Measurements from ENCODE around the gene FAM120B.

Gene FAM120B

DNA sequence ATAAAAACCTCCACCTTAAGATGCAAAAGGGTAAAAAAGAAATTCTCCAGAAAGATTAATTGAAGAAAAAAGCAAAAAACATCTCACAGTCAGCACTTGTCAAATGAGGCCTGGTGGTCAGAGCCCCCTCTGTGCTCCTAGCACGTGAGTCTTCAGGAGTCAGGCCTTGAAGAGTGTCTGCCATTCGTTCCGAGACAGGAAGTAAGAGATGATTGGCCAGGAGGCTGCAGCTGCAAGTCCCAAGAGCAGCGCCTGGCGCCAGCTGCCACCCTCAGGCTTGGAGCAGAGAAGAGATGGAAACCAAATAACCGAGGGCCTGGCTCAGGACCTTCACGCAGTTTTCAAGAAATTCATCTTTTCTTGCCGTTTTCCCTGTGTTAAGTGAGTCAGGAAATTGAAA, 65.0 kb downstream of the FAM120B start:
- TF ChIP-seq, protein P1, sequence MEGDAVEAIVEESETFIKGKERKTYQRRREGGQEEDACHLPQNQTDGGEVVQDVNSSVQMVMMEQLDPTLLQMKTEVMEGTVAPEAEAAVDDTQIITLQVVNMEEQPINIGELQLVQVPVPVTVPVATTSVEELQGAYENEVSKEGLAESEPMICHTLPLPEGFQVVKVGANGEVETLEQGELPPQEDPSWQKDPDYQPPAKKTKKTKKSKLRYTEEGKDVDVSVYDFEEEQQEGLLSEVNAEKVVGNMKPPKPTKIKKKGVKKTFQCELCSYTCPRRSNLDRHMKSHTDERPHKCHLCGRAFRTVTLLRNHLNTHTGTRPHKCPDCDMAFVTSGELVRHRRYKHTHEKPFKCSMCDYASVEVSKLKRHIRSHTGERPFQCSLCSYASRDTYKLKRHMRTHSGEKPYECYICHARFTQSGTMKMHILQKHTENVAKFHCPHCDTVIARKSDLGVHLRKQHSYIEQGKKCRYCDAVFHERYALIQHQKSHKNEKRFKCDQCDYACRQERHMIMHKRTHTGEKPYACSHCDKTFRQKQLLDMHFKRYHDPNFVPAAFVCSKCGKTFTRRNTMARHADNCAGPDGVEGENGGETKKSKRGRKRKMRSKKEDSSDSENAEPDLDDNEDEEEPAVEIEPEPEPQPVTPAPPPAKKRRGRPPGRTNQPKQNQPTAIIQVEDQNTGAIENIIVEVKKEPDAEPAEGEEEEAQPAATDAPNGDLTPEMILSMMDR (IDR thresholded peaks at IDR 0.05; ENCODE audit: control insufficient read depth, insufficient read depth, low read depth, low read length, missing control alignments), result no peak
- no peak overlapping the region for H3K4me3 ChIP-seq (ENCODE audit: control insufficient read depth, low read depth, low read length)
- no peak for DNase-seq (ENCODE audit: low read depth)

DNA sequence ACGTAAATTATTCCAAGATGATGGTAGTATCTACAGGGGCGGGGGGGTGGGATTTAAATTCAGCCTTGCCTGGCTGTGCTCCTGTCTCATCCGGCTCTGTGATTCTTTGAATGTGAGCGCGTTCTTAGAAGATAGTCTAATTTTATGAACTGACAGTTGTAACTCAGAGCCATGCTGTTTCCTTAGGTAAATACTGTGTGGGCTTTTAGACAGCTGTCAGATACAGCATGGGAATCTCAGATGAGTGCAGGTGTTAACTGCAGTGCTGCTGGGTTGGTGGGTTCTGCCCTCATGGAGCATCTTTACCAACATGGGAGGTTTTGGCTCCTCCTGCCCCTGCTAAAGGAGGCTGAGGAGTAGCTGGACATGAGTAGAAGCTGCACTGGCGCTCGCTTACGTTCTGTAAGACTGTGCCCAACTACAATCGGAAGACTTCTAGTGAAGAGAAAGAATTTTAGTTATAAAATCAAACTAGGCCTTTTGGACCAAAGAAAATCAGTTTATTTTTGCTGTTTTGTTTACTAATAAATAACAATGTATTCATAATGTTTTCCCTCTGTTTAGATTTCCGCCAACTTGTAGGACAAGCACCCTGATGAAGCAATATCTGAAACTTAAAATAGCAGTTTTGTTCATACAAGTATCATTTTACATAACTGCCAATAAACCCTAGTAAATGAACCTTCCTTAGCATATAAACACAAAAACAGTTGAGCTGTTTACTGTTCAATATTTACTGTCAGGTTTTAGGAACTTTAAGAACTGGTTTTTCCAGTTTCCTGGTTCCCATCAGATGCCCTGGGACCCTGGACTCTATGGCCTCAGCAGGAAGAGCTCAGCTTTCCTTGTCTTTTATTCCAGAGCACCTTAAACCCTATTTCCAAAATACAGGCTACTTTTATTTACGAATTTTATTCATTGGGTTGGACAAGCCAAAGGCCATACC, 66.1 kb downstream of the FAM120B start:
- TF ChIP-seq, protein P1 (IDR thresholded peaks at IDR 0.05; ENCODE audit: control insufficient read depth, insufficient read depth, low read depth, low read length, missing control alignments), result no peak
- H3K4me3 ChIP-seq (ENCODE audit: control insufficient read depth, low read depth, low read length), result no peak overlapping the region
- DNase-seq (ENCODE audit: low read depth), result no peak

DNA sequence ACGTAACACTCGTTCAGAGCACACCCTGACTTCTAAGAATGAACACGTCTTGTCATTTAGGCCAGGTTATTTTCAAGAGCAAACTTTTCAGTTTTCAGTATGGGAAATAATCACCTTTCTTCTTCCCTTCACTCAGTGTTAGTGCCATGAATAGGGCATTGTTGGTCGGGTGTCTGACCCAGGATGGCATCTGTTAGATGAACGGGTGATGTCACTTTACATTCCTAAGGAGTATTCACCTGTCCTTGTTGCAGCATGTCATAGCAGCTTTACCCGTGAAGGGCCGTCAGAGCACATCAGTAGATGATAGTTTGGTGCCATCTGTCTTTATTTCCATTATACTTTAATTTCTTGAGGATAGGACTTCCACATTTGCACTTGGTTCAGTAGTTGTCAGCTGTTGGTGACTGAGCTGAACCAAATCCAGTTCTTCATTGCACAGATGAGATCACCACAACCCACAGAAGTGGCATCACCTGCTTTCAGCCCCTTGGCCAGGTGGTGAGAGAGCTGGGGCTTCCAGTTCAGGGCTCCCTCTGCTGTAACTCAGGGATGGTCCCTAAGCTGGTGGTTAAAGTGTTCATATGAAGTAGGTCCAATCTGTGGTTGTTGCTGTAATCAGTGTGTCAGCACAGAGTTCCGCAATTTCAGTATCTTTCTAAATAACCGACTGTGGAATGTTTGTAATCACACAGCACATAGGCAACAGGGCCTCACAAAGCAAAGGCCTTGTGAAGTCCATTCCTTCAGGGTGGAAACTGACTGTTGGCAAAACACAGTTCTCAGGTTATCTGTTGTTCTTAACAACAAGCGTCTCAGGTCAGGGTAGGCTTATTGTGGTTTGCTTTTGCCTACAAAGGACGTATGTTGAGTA, 68.2 kb downstream of the FAM120B start:
- TF ChIP-seq, protein P1 (IDR thresholded peaks at IDR 0.05; ENCODE audit: control insufficient read depth, insufficient read depth, low read depth, low read length, missing control alignments), result no peak
- H3K4me3 ChIP-seq (ENCODE audit: control insufficient read depth, low read depth, low read length), result no peak overlapping the region
- no peak for DNase-seq (ENCODE audit: low read depth)

DNA sequence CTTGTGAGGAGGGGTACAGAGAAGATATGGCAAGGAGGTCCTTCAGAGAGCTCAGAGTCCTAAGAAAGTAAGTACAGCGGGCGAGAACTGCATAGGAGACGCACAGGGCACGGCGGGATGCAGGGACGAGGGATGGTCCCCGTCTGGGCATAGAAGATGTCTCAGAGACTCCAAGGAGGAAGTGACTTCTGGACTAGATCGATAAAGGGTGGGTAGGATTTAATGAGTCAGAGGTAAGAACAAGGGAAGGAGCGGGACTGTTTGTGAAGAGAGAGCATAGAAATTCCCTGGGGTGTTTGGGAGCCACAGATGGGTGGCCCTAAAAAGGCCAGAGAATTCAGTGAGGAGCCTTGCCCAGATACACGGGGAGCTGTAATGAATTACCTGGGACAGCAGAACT, 69.1 kb downstream of the FAM120B start:
- TF ChIP-seq, protein P1 (IDR thresholded peaks at IDR 0.05; ENCODE audit: control insufficient read depth, insufficient read depth, low read depth, low read length, missing control alignments), result no peak
- DNase-seq (ENCODE audit: low read depth), result no peak
- H3K4me3 ChIP-seq (ENCODE audit: control insufficient read depth, low read depth, low read length), result no peak overlapping the region

DNA sequence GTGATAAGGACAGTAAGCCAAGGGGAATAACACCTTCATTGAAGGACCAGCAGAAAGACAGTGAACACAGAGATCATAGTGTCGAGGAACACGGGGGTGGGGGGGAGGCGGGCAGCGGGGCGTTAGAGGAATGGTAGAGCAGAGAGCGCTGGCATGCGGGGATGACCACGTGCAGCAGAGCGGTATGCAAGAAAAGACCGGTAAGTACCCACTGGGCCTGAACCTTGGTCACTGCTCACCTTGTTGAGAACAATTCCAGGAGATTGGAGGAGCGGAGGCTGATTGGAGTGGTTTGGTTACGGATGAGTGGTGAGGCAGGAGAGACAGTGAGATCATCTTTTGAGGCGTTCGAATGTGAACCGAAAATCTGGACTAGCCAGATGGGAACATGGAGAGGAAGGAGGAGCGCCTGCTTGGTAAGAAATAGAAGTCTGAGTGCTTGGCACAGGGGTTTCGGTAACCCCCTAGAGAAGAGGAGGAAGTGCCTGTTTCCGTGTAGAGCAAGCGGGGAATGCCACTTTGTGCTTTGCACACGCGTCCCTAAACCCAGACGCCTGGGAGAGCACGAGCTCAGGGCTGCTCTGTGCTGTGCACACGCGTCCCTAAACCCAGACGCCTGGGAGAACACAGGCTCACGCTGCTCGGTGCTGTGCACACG, 70.0 kb downstream of the FAM120B start:
- H3K4me3 ChIP-seq (ENCODE audit: control insufficient read depth, low read depth, low read length), result no peak overlapping the region
- TF ChIP-seq, protein P1 (IDR thresholded peaks at IDR 0.05; ENCODE audit: control insufficient read depth, insufficient read depth, low read depth, low read length, missing control alignments), result no peak
- DNase-seq (ENCODE audit: low read depth), result no peak

DNA sequence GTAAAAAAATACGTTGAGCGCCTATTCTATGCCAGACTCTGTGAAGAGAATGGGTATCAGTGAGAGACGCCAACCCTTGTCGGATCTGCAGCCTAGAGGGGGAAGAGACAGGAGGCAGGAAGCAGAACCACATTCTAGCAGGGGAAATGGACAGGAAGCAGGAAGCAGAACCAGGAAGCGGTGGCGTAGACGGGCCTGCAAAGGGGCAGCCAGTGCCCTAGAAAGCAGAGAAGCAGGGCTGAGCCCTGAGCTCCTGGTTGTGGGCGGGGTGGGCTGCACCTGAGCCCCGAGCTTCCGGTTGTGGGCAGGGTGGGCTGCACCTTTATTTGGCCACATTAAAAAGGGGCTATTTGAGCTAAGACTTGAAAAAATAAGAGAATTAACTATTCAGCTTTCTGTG, 71.9 kb downstream of the FAM120B start:
- no peak overlapping the region for H3K4me3 ChIP-seq (ENCODE audit: control insufficient read depth, low read depth, low read length)
- no peak for DNase-seq (ENCODE audit: low read depth)
- TF ChIP-seq, protein P1 (IDR thresholded peaks at IDR 0.05; ENCODE audit: control insufficient read depth, insufficient read depth, low read depth, low read length, missing control alignments), result no peak
